Lower leg skin (tissue), 3 donors: ENCODE data around the gene SMPDL3A.

Experiments
- CTCF ChIP-seq, 3 donors: fragments of 450-650 bp; IDR thresholded peaks; one replicate each; pipeline ENCODE4 v1.5.1; 2016; ENCODE audit warnings: antibody characterized with exemption in 3 of 3, mild to moderate bottlenecking in 3 of 3, moderate library complexity in 2 of 3
- POLR2A ChIP-seq, 2 donors: fragments of 450-650 bp; IDR thresholded peaks; one replicate each; pipeline ENCODE4 v1.6.1; 2016 to 2017; ENCODE audit warnings: antibody characterized with exemption in 2 of 2, mild to moderate bottlenecking in 1 of 2, moderate library complexity in 1 of 2

- no peak for TF ChIP-seq POLR2A (IDR thresholded peaks at IDR 0.05)
- TF ChIP-seq CTCF (IDR thresholded peaks at IDR 0.05), result no peak
Observed at GRCh38 chr6:122839906-122840305, 50.8 kb downstream of the SMPDL3A start.
